GM23338 (cell line): Measurements from ENCODE around the gene FDX1. TPM values are rescaled to one million over a fixed set of nuclear protein-coding genes. Genes with fewer than 3 reads are reported as not detected.

Source experiments
- CREB1 ChIP-seq: fragments of 250-450 bp; sonication (Bioruptor Pico); IDR thresholded peaks from 2 replicates; pipeline ENCODE4 v1.5.0; 2020; ENCODE audit warnings: low read depth, mild to moderate bottlenecking, moderate library complexity
- ETS1 ChIP-seq: IDR thresholded peaks from 2 replicates; pipeline ENCODE4 v1.6.1; 2016; ENCODE audit warnings: antibody characterized with exemption
- EZH2phosphoT487 ChIP-seq: fragments of 200-600 bp; sonication (generic); IDR thresholded peaks from one replicate; pipeline ENCODE4 v1.8.1; 2018; ENCODE audit warnings: antibody characterized with exemption; ENCODE audit not compliant: unreplicated experiment
- JUNB ChIP-seq: IDR thresholded peaks from one replicate; pipeline ENCODE4 v1.6.1; 2016; ENCODE audit warnings: antibody characterized with exemption; ENCODE audit not compliant: unreplicated experiment
- POLR2AphosphoS5 ChIP-seq: IDR thresholded peaks from 2 replicates; pipeline ENCODE4 v1.6.1; 2016; ENCODE audit warnings: antibody characterized with exemption, low read depth
- STAT1 ChIP-seq: IDR thresholded peaks from one replicate; pipeline ENCODE4 v1.6.1; 2016; ENCODE audit warnings: antibody characterized with exemption; ENCODE audit not compliant: unreplicated experiment
- ZNF331 ChIP-seq: fragments of 250-450 bp; sonication (Bioruptor Pico); IDR thresholded peaks from 2 replicates; pipeline ENCODE4 v1.5.0; 2020; ENCODE audit warnings: low read depth, mild to moderate bottlenecking, moderate library complexity
- polyA plus RNA-seq: library from polyadenylated mRNA; unstranded; fragments of >200 nt; fragmentation: Nextera tagmentation; extraction: Ambion mirVana; gene quantifications from 2 replicates; pipeline ENCODE4 v1.2.1, GENCODE V29; 2016
- total RNA-seq: library from RNA; depleted of rRNA; stranded (reverse); fragments of >200 nt; shearing (Covaris generic); gene quantifications from 2 replicates; pipeline ENCODE4 v1.2.3, GENCODE V29; 2014; rRNA removed
- TF ChIP-seq, protein P1 (sequence below), 2 experiments: fragments of 200-600 bp in 1 of 2; sonication (generic) in 1 of 2; conservative IDR thresholded peaks; 2 replicates each; pipeline versions ENCODE4 v1.5.1 to v1.6.1; 2016 to 2017; ENCODE audit warnings: antibody characterized with exemption in 2 of 2, low read depth in 2 of 2, mild to moderate bottlenecking in 2 of 2, moderate library complexity in 1 of 2

Gene FDX1
- total and polyA plus RNA-seq, 2 experiments from 2014 or later: 11.1 to 15.9 TPM

GRCh38 chr11:110513846-110514437 lies 84.2 kb downstream of the FDX1 start (continued):
- no peak for TF ChIP-seq CREB1 (CRISPR knock-in tag)
- TF ChIP-seq POLR2AphosphoS5: no peak
- no peak for TF ChIP-seq STAT1
- TF ChIP-seq ETS1: no peak
- TF ChIP-seq, protein P1, sequence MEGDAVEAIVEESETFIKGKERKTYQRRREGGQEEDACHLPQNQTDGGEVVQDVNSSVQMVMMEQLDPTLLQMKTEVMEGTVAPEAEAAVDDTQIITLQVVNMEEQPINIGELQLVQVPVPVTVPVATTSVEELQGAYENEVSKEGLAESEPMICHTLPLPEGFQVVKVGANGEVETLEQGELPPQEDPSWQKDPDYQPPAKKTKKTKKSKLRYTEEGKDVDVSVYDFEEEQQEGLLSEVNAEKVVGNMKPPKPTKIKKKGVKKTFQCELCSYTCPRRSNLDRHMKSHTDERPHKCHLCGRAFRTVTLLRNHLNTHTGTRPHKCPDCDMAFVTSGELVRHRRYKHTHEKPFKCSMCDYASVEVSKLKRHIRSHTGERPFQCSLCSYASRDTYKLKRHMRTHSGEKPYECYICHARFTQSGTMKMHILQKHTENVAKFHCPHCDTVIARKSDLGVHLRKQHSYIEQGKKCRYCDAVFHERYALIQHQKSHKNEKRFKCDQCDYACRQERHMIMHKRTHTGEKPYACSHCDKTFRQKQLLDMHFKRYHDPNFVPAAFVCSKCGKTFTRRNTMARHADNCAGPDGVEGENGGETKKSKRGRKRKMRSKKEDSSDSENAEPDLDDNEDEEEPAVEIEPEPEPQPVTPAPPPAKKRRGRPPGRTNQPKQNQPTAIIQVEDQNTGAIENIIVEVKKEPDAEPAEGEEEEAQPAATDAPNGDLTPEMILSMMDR (conservative IDR thresholded peaks at IDR 0.05; ENCODE audit: low read depth in 2 of 2): no peak
- no peak for TF ChIP-seq EZH2phosphoT487
- TF ChIP-seq ZNF331 (CRISPR knock-in tag): no peak
- TF ChIP-seq JUNB: no peak

Other genes starting within 250 kb of the FDX1 start
- gene RDX, start 133.3 kb upstream of the FDX1 start, total RNA-seq: 43.2 and 45.2 TPM in 2 replicates
- 153 and 226 TPM in 2 replicates for gene RDX, start 133.3 kb upstream of the FDX1 start, polyA plus RNA-seq